GM06990 (cell line): ENCODE data around the gene CCDC70.

Experiments
- DNase-seq: peaks from one replicate; pipeline ENCODE4 v3.0.0-alpha.2; 2011; ENCODE audit not compliant: insufficient read length; ENCODE audit errors: extremely low read depth
- H3K27me3 ChIP-seq: replicated peaks from 2 replicates; pipeline ENCODE4 v1.6.0; 2011; ENCODE audit warnings: low read length; ENCODE audit not compliant: control insufficient read depth, insufficient read depth
- H3K36me3 ChIP-seq: 2 replicates; pipeline ENCODE4 v1.5.1; 2011; ENCODE audit warnings: low read length; ENCODE audit not compliant: control insufficient read depth, insufficient read depth
- H3K4me3 ChIP-seq: replicated peaks from 2 replicates; pipeline ENCODE4 v1.5.1; 2011; ENCODE audit warnings: low read depth, mild to moderate bottlenecking, control low read depth, low read length
- TF ChIP-seq, protein P1 (sequence below): IDR thresholded peaks from 2 replicates; pipeline ENCODE4 v1.5.1; 2011; ENCODE audit warnings: low read length, control low read depth, mild to moderate bottlenecking, inconsistent platforms; ENCODE audit not compliant: insufficient read depth, poor library complexity, severe bottlenecking

CCDC70 gene

DNA sequence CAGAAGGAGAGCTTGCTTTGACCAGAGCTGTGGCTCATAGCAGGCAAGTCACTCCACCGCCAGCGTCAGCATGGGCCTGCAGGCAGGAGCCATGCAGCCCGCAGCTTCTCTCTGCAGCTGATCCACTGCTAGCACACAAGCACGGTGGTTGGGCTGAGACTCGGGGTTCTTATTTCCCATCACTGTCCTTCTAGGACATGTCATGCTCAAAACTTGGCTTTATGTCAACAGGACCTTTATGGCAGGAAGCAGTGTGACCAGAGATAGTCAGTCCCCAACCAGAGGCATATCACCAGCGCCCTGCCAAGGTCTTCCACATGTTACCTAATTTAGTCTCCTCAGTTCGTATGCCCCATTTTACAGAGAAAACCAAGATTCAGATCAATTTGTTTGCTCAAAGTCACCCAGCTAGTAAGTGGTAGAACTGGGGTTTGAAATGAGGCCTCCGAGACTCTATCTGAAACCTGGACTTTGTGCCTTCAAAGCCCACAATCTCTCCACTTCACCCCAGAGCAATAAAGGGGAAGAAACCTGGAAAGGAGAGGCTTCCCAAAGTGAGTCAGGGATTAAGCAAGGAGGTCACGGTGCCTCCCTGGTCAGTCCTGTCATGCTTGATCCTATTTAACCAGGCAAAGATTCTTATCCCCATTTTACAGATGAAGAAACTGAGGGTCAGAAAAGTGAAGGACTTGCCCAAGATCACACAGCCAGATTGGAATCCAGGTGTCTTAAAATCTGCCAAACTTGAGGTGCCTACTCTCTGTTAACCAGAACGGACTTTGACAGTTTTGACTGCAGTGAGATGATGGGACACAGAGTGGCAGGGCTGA lies 21.8 kb upstream of the CCDC70 start:
- DNase-seq, result no peak
- H3K4me3 ChIP-seq, result no peak overlapping the region
- no peaks in the 10 kb centered on the region; the same call in 1 of the 2 replicates for H3K27me3 ChIP-seq
- TF ChIP-seq, protein P1, sequence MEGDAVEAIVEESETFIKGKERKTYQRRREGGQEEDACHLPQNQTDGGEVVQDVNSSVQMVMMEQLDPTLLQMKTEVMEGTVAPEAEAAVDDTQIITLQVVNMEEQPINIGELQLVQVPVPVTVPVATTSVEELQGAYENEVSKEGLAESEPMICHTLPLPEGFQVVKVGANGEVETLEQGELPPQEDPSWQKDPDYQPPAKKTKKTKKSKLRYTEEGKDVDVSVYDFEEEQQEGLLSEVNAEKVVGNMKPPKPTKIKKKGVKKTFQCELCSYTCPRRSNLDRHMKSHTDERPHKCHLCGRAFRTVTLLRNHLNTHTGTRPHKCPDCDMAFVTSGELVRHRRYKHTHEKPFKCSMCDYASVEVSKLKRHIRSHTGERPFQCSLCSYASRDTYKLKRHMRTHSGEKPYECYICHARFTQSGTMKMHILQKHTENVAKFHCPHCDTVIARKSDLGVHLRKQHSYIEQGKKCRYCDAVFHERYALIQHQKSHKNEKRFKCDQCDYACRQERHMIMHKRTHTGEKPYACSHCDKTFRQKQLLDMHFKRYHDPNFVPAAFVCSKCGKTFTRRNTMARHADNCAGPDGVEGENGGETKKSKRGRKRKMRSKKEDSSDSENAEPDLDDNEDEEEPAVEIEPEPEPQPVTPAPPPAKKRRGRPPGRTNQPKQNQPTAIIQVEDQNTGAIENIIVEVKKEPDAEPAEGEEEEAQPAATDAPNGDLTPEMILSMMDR, result no peak
- H3K36me3 ChIP-seq, result no peaks in the 10 kb centered on the region

DNA sequence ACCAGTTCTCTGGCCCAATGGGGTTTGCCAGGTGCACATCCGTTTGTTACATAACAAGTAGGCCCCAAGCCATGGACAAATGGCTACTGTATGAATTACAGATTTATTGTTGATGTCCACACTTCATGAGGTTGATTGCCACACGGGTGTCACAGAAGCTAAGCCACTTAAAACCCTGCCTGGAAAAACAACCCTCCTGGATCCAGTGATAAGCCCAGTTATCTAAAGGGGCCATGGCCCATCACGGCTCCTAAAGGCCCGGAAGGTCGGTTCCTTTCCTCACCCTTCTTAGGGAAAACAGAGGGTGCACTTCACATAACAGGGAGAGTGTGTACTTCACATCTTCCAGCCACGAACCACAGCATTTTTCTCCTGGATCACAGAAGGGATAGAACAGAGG lies 20.9 kb upstream of the CCDC70 start:
- Histone ChIP-seq H3K4me3 (no peak overlapping the region), H3K36me3 (no peaks in the 10 kb centered on the region), H3K27me3 (no peaks in the 10 kb centered on the region; the same call in 1 of the 2 replicates)
- TF ChIP-seq, protein P1, result no peak
- DNase-seq, result no peak

DNA sequence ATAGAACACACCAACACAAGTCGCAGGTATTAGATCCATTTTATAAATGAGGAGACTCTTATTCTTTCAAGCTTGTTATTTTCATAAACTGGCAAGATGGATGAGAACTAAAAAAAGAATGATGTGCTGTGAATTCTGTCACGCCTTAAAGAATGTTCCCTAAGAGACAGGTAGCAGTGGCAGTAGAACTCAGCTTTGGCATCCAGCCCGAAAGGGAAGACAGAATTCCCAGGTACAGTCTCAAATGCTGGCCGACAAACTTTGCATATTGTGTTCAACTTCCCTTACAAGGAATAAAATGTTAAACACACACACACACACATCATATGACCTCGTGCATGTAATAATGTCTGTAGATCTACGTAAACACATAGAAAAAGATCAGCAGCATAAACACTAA lies 20.0 kb upstream of the CCDC70 start:
- Histone ChIP-seq H3K36me3 (no peaks in the 10 kb centered on the region), H3K4me3 (no peak overlapping the region), H3K27me3 (no peaks in the 10 kb centered on the region; the same call in 1 of the 2 replicates)
- TF ChIP-seq, protein P1, result no peak
- no peak for DNase-seq

DNA sequence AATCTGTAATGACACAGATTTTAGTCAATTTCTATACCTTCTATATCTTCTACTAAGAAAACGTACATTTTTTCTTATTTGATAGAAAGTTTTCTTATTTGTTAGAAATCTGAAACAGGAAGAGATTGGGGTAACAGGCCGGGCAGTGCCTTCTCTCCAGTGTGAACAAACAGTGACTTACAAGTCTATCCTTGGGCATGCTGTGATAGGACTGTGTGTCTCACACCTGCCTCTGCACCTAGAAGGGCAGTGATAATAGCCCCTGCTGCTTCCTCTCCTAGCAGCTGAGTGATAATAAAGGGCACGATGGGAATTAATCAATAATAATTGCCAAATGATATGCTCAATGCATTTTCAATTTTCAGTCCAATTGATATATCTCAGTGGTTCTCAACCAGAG lies 18.2 kb upstream of the CCDC70 start:
- DNase-seq, result no peak
- Histone ChIP-seq H3K27me3 (no peaks in the 10 kb centered on the region; the same call in 1 of the 2 replicates), H3K36me3 (no peaks in the 10 kb centered on the region), H3K4me3 (no peak overlapping the region)
- TF ChIP-seq, protein P1, result no peak

DNA sequence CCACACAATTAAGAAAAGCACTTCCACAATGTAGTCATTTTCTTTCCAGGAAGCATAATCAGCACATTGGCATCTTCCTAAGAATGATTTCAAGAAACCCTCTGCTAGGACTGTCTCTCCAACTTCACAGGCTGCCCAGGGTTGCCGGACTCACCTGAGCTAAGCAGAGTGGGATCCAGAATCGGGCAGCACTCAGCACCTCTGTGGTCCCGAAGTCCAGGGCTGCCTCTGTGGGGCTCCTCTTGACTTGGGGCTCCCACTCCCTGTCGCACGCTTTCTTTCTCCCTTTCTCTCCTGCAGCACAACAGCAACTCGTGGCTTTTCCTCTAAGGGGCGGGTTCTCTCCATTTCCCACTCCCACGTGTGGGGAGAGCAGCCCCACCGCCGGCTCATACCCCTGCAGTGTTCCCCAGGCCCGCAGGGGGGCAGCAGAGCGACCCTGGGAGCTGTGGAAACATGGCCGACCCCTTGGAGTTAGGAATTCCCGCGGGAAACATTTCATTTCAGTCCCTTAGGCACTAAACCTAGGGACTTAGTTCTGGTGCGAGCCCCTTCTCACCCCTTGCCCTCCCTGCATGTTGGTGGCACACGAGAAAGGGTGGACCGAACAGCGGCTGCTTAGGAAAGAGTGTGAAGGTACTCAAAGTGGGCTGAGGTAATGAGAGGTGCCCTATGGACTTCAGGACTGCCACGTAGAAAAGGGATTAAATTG lies 16.8 kb upstream of the CCDC70 start, which contains the start of gene TMEM272:
TSS of gene TMEM272 (minus strand) at position 316 of the 712 bp plus-strand sequence. CDS start 6,647 bp downstream, outside the sequence.
- no peaks in the 10 kb centered on the region for H3K36me3 ChIP-seq
- no peak within 1 kb of the TSS for H3K4me3 ChIP-seq
- peak; percentile 36 for DNase-seq
- H3K27me3 ChIP-seq, result no peaks in the 10 kb centered on the region; the same call in 1 of the 2 replicates
- TF ChIP-seq, protein P1, result peak; percentile 97
